Right forelimb (tissue), 1 donor: ENCODE data around the gene METTL13.

Experiments used
- DNase-seq: peaks from one replicate; pipeline ENCODE4 v3.0.0-alpha.2; 2018

METTL13 gene

GRCh38 chr1:171805395-171806115, 24.1 kb downstream of the METTL13 start:
- DNase-seq = no peak

- DNase-seq = no peak
These were observed 26.1 kb downstream of the METTL13 start for GRCh38 chr1:171807556-171807955.

- no peak for DNase-seq
These were observed 28.4 kb downstream of the METTL13 start for GRCh38 chr1:171809834-171810233.

GRCh38 chr1:171811672-171812071, 30.2 kb downstream of the METTL13 start:
- DNase-seq = no peak

GRCh38 chr1:171814692-171815091, 33.2 kb downstream of the METTL13 start:
- DNase-seq = no peak

- DNase-seq = no peak
These were observed 34.9 kb downstream of the METTL13 start for GRCh38 chr1:171816300-171816901.

- DNase-seq = no peak
These were observed 36.2 kb downstream of the METTL13 start for GRCh38 chr1:171817511-171818265.

- no peak for DNase-seq
These were observed 38.5 kb downstream of the METTL13 start for GRCh38 chr1:171819946-171820345.

- DNase-seq = no peak
These were observed 45.5 kb downstream of the METTL13 start for GRCh38 chr1:171826973-171827372.

GRCh38 chr1:171828794-171829193, 47.3 kb downstream of the METTL13 start:
- DNase-seq = no peak

- DNase-seq = no peak
These were observed 51.8 kb downstream of the METTL13 start for GRCh38 chr1:171833091-171833825.

- DNase-seq = no peak
These were observed 53.4 kb downstream of the METTL13 start for GRCh38 chr1:171834821-171835220.

- DNase-seq = no peak
These were observed 54.4 kb downstream of the METTL13 start for GRCh38 chr1:171835891-171836290.

- peak; percentile 94 for DNase-seq
These were observed 59.8 kb downstream of the METTL13 start, which contains the start of gene DNM3 for GRCh38 chr1:171841050-171841910. Gene DNM3, plus strand, starts transcription at chr1:171841498. Its CDS starts 159 bp downstream, at chr1:171841657.

- DNase-seq = peak; percentile 48
These were observed 60.7 kb downstream of the METTL13 start for GRCh38 chr1:171841931-171842761.

GRCh38 chr1:171844381-171844780, 62.9 kb downstream of the METTL13 start:
- DNase-seq = no peak

GRCh38 chr1:171845998-171846397, 64.5 kb downstream of the METTL13 start:
- no peak for DNase-seq
